Measurements from ENCODE around the gene GNA12.

GNA12 gene

DNA sequence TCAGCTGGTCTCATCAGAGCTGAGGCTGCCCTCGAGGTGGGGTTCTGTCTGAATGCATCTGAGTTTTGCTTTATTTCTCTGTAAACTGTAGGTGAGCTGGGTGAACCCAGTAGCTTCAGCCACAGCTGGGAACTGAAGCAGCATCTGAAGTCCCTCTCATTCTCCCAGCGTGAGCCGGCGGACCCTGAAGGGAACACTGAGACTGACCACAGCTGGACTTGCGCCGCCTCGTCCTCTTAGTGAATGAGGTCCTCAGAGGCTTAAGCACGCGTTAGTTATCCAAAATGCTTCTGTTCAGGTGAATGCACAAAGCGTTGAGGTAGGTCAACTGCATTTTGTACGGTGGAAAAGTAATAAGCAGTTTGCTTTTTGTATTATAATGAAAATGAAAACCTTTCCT lies 79.5 kb downstream of the GNA12 start:
- H3K4me3 ChIP-seq = no peak overlapping the region
- H3K4me2 ChIP-seq = no peak overlapping the region
- TF ChIP-seq Cebpa-rat (IDR thresholded peaks at IDR 0.05) = no peak
- H3K36me3 ChIP-seq = peaks cover 83% of the 10 kb centered on the region
- 0 out of 2 replicates have a peak, but pooled peaks cover 6% of the 10 kb centered on the region for H3K9me3 ChIP-seq
- H3K27ac ChIP-seq = no peak overlapping the region; the same call in 1 of the 2 replicates
- H4K20me1 ChIP-seq = peaks cover 20% of the 10 kb centered on the region
- H3K4me1 ChIP-seq = peaks cover 35% of the 10 kb centered on the region
- H3K9ac ChIP-seq = no peak overlapping the region
- no peaks in the 10 kb centered on the region for H3K27me3 ChIP-seq

GRCh38 chr7:2763597-2763996 lies 80.5 kb downstream of the GNA12 start:
- H3K27me3 ChIP-seq = no peaks in the 10 kb centered on the region
- peaks cover 22% of the 10 kb centered on the region for H4K20me1 ChIP-seq
- peaks cover 45% of the 10 kb centered on the region for H3K4me1 ChIP-seq
- TF ChIP-seq Cebpa-rat (IDR thresholded peaks at IDR 0.05) = no peak
- H3K4me2 ChIP-seq = no peak overlapping the region
- peaks cover 81% of the 10 kb centered on the region for H3K36me3 ChIP-seq
- no peak overlapping the region for H3K4me3 ChIP-seq
- no peak overlapping the region for H3K9ac ChIP-seq
- H3K27ac ChIP-seq = peak overlapping the region; percentile 53; the same call in 1 of the 2 replicates
- H3K9me3 ChIP-seq = no peaks in the 10 kb centered on the region

- no peak overlapping the region for H3K27ac ChIP-seq
- peaks cover 22% of the 10 kb centered on the region for H4K20me1 ChIP-seq
- no peak overlapping the region for H3K4me3 ChIP-seq
- H3K4me2 ChIP-seq = peak overlapping the region; percentile 79
- H3K9me3 ChIP-seq = peaks cover 5% of the 10 kb centered on the region; the same call in 1 of the 2 replicates
- H3K27me3 ChIP-seq = no peaks in the 10 kb centered on the region
- no peak for TF ChIP-seq Cebpa-rat (IDR thresholded peaks at IDR 0.05)
- no peak overlapping the region for H3K9ac ChIP-seq
- peaks cover 86% of the 10 kb centered on the region for H3K36me3 ChIP-seq
- H3K4me1 ChIP-seq = peaks cover 59% of the 10 kb centered on the region
These were observed 82.2 kb downstream of the GNA12 start for GRCh38 chr7:2761801-2762497.

DNA sequence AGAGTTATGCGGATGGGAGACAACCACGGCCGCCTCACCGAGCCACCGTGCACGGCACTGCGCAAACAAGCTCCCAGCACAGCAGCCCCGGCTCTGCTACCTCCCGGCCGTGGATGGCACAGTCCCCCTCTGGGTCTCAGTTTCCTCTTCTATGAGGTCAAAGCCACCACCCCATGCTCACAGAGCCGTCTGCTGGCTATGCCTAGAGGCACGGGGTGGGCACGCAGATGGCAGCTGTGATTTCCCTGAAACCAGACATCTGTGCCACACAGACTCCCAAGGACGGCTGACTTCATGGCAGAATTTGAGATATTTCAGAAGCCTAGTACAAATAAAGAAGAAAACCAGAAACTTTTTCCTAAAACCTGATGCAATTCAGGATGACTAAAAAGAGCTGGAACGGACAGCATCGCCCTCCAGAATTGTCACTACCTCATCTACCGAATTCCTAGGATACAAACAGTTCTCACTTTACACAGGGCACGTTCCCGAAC lies 82.9 kb downstream of the GNA12 start:
- Histone ChIP-seq H3K4me2 (peak overlapping the region; percentile 79), H3K4me1 (peaks cover 59% of the 10 kb centered on the region), H3K4me3 (no peak overlapping the region; the same call in 1 of the 2 replicates), H3K9me3 (peaks cover 12% of the 10 kb centered on the region), H3K27ac (peak overlapping the region; percentile 69), H4K20me1 (peaks cover 22% of the 10 kb centered on the region), H3K36me3 (peaks cover 88% of the 10 kb centered on the region), H3K27me3 (no peaks in the 10 kb centered on the region), H3K9ac (peak overlapping the region; percentile 51; the same call in 1 of the 2 replicates)
- no peak for TF ChIP-seq Cebpa-rat (IDR thresholded peaks at IDR 0.05)

- Histone ChIP-seq H3K27ac (peak overlapping the region; percentile 69), H3K36me3 (peaks cover 93% of the 10 kb centered on the region), H3K4me1 (peaks cover 59% of the 10 kb centered on the region), H3K27me3 (no peaks in the 10 kb centered on the region), H3K9ac (peak overlapping the region; percentile 51; the same call in 1 of the 2 replicates), H3K4me2 (peak overlapping the region; percentile 79), H3K9me3 (peaks cover 19% of the 10 kb centered on the region), H3K4me3 (no peak overlapping the region), H4K20me1 (peaks cover 22% of the 10 kb centered on the region)
- no peak for TF ChIP-seq Cebpa-rat (IDR thresholded peaks at IDR 0.05)
These were observed 83.8 kb downstream of the GNA12 start for GRCh38 chr7:2760098-2760889.

- peak overlapping the region; percentile 69; the same call in 1 of the 2 replicates for H3K27ac ChIP-seq
- TF ChIP-seq Cebpa-rat (IDR thresholded peaks at IDR 0.05) = no peak
These were observed 84.4 kb downstream of the GNA12 start for GRCh38 chr7:2759736-2760097.

GRCh38 chr7:2758673-2759616 lies 85.2 kb downstream of the GNA12 start:
- no peak overlapping the region for H3K4me3 ChIP-seq
- peak overlapping the region; percentile 79 for H3K4me2 ChIP-seq
- H4K20me1 ChIP-seq = peaks cover 22% of the 10 kb centered on the region
- no peaks in the 10 kb centered on the region for H3K27me3 ChIP-seq
- H3K9me3 ChIP-seq = peaks cover 31% of the 10 kb centered on the region
- peaks cover 59% of the 10 kb centered on the region for H3K4me1 ChIP-seq
- peaks cover 95% of the 10 kb centered on the region for H3K36me3 ChIP-seq
- no peak overlapping the region for H3K9ac ChIP-seq
- H3K27ac ChIP-seq = peak overlapping the region; percentile 52
- TF ChIP-seq Cebpa-rat (IDR thresholded peaks at IDR 0.05) = no peak

More at GRCh38 chr7:2759736-2760097, 84.4 kb downstream of the GNA12 start:
- Histone ChIP-seq H3K9ac (no peak overlapping the region), H3K4me1 (peaks cover 59% of the 10 kb centered on the region), H3K4me3 (no peak overlapping the region), H4K20me1 (peaks cover 22% of the 10 kb centered on the region), H3K36me3 (peaks cover 95% of the 10 kb centered on the region), H3K27me3 (no peaks in the 10 kb centered on the region), H3K4me2 (peak overlapping the region; percentile 79), H3K9me3 (peaks cover 23% of the 10 kb centered on the region)

DNA sequence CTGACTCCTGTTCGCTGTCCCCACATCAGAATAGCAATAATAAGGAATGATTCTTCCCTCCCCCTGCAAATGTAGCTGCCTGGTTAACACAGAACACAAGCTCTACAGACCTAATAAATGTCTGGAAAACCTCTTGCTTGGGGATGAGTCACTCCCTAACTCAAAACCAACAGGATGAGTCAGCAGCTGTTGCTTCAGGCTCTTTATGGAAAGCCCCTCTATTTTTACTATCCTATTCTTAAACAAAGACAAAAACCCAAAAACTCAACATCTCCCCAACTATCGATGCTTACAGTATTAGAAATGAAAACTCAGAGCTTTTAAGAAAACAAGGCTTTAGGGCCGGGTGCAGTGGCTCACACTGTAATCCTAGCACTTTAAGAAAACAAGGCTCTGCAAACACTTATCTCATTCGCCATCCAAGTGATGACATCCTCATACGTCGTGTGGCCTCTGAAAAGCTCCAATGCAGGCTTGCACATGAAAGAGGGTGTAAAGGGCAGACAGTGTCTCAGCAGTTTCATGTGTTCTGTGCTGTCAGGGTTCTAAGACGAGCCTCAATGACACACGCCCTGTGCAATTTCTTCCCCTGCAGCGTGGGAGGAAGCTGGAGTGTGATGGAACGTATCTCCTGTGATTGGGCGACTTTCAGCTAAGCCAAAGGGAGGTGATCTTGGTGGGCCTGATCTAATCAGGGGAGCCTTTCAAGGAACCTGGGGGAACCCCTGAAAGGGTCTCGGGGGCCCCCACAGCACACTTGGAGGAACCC lies 86.0 kb downstream of the GNA12 start:
- TF ChIP-seq Cebpa-rat (IDR thresholded peaks at IDR 0.05) = no peak
- Histone ChIP-seq H3K4me1 (peaks cover 59% of the 10 kb centered on the region), H3K4me2 (peak overlapping the region; percentile 41), H4K20me1 (peaks cover 25% of the 10 kb centered on the region), H3K27ac (peak overlapping the region; percentile 52), H3K4me3 (no peak overlapping the region), H3K9me3 (peaks cover 32% of the 10 kb centered on the region), H3K36me3 (peaks cover 94% of the 10 kb centered on the region), H3K9ac (no peak overlapping the region), H3K27me3 (no peaks in the 10 kb centered on the region)

Measured in BLaER1 (cell line).